ENCODE results near the gene ADGRF3. TPM values are rescaled to one million over a fixed set of nuclear protein-coding genes. Genes with fewer than 3 reads are reported as not detected.

ADGRF3 gene
- total and polyA plus RNA-seq, 2 experiments from 2014 or later = 0.12 to 0.33 TPM

- no peak for DNase-seq (ENCODE audit: low read depth in 1 of 2, low spot score in 1 of 2)
- TF ChIP-seq CTCF (IDR thresholded peaks at IDR 0.05; ENCODE audit: low read depth, low read length) = no peak
- Histone ChIP-seq H3K27me3 (no peaks in the 10 kb centered on the region), H3K4me1 (ENCODE audit: low read depth) (peaks cover 16% of the 10 kb centered on the region), H3K9me3 (ENCODE audit: low read depth) (no peaks in the 10 kb centered on the region), H3K27ac (no peak overlapping the region), H3K4me3 (peak overlapping the region; percentile 58), H3K36me3 (no peaks in the 10 kb centered on the region)
Measured at GRCh38 chr2:26347286-26347865, 787 bp upstream of the ADGRF3 start.

- Histone ChIP-seq H3K27me3 (no peaks in the 10 kb centered on the region), H3K4me1 (ENCODE audit: low read depth) (peaks cover 16% of the 10 kb centered on the region), H3K4me3 (peak within 1 kb of the TSS; percentile 58), H3K9me3 (ENCODE audit: low read depth) (no peaks in the 10 kb centered on the region), H3K36me3 (no peaks in the 10 kb centered on the region), H3K27ac (peak within 1 kb of the TSS; percentile 94)
- TF ChIP-seq CTCF (IDR thresholded peaks at IDR 0.05; ENCODE audit: low read depth, low read length) = no peak
- DNase-seq (ENCODE audit: low read depth in 1 of 2, low spot score in 1 of 2) = peak; percentile 99 to 100
Measured at GRCh38 chr2:26345545-26346453, 790 bp downstream of the ADGRF3 start, which contains the start of gene SELENOI. TSS of gene SELENOI (plus strand) at chr2:26346143. CDS start at chr2:26346233, 90 bp downstream.

- peak overlapping the region; percentile 94 for H3K27ac ChIP-seq
- no peaks in the 10 kb centered on the region for H3K36me3 ChIP-seq
- no peak for TF ChIP-seq CTCF (IDR thresholded peaks at IDR 0.05; ENCODE audit: low read depth, low read length)
- peaks cover 16% of the 10 kb centered on the region for H3K4me1 ChIP-seq (ENCODE audit: low read depth)
- no peak for DNase-seq (ENCODE audit: low read depth in 1 of 2, low spot score in 1 of 2)
- H3K27me3 ChIP-seq = no peaks in the 10 kb centered on the region
- no peaks in the 10 kb centered on the region for H3K9me3 ChIP-seq (ENCODE audit: low read depth)
- peak overlapping the region; percentile 42 for H3K4me3 ChIP-seq
Measured at GRCh38 chr2:26345283-26345544, 1.4 kb downstream of the ADGRF3 start.

- no peaks in the 10 kb centered on the region for H3K36me3 ChIP-seq
- peak in 1 of 2 donors; percentile 55 for DNase-seq (ENCODE audit: low read depth in 1 of 2, low spot score in 1 of 2)
- H3K27ac ChIP-seq = peak overlapping the region; percentile 94
- TF ChIP-seq CTCF (IDR thresholded peaks at IDR 0.05; ENCODE audit: low read depth, low read length) = no peak
- no peaks in the 10 kb centered on the region for H3K9me3 ChIP-seq (ENCODE audit: low read depth)
- peak overlapping the region; percentile 42 for H3K4me3 ChIP-seq
- no peaks in the 10 kb centered on the region for H3K27me3 ChIP-seq
- H3K4me1 ChIP-seq (ENCODE audit: low read depth) = peaks cover 16% of the 10 kb centered on the region
Measured at GRCh38 chr2:26344581-26345282, 1.9 kb downstream of the ADGRF3 start.

- Histone ChIP-seq H3K27ac (no peak overlapping the region), H3K4me1 (ENCODE audit: low read depth) (peaks cover 5% of the 10 kb centered on the region), H3K9me3 (ENCODE audit: low read depth) (no peaks in the 10 kb centered on the region), H3K27me3 (no peaks in the 10 kb centered on the region), H3K4me3 (no peak overlapping the region), H3K36me3 (no peaks in the 10 kb centered on the region)
- DNase-seq (ENCODE audit: low read depth in 1 of 2, low spot score in 1 of 2) = no peak
- no peak for TF ChIP-seq CTCF (IDR thresholded peaks at IDR 0.05; ENCODE audit: low read depth, low read length)
Measured at GRCh38 chr2:26340831-26341230, 5.8 kb downstream of the ADGRF3 start.

All from cardiac muscle cell (in vitro differentiated cells and primary cell).